GM18502 (cell line): ENCODE measurements around the gene SLC17A5.
"Not testable (repeated sequence)": the region's sequence is repeated elsewhere in the genome, so short reads cannot be mapped to it uniquely, and the experiment has no call there.

Experiments
- ATAC-seq: cut with Tn5 transposase; IDR thresholded peaks from one replicate; pipeline ENCODE4 v1.9.1; 2021; ENCODE audit warnings: mild to moderate bottlenecking; ENCODE audit not compliant: unreplicated experiment, poor library complexity

SLC17A5 gene

GRCh38 chr6:73571218-73572181 is 82.3 kb downstream of the SLC17A5 start:
- ATAC-seq: not testable (repeated sequence)

GRCh38 chr6:73569121-73569520 is 84.7 kb downstream of the SLC17A5 start:
- ATAC-seq: no peak

DNA sequence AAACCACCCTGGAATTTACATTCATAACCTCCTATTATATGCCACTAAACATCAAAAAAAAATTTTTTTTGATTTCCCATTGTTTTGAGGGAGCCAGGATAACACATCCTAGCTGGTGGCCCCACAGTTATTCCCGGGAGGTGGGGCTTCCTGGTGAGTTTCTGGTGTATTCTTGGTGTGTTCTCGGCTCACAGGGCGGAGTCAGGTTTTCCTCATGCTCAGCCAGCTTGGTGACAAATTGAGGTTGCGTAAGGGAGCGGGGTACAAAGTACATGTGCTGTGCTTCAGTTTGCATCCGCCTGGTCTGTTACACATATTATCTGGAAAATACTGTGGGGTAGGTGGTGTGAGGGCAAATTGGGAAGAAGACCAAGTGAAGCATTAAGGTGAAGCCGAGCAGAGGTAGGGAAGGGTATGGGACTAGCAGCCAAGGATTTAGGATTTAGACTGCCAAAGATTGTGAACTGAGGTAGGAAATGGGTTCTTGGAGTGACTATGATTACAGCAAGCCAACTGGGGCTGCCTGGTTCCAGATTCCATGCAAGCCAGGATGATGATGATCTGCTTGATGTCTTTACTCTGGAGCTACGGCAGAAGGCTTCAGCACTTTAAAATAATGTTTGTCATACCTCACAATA is 86.7 kb downstream of the SLC17A5 start:
- ATAC-seq: no peak

GRCh38 chr6:73566486-73566871 is 87.3 kb downstream of the SLC17A5 start:
- ATAC-seq: not testable (repeated sequence)

GRCh38 chr6:73565767-73566485 is 87.9 kb downstream of the SLC17A5 start:
- no peak for ATAC-seq

GRCh38 chr6:73564578-73565345 is 89.0 kb downstream of the SLC17A5 start:
- ATAC-seq: no peak

DNA sequence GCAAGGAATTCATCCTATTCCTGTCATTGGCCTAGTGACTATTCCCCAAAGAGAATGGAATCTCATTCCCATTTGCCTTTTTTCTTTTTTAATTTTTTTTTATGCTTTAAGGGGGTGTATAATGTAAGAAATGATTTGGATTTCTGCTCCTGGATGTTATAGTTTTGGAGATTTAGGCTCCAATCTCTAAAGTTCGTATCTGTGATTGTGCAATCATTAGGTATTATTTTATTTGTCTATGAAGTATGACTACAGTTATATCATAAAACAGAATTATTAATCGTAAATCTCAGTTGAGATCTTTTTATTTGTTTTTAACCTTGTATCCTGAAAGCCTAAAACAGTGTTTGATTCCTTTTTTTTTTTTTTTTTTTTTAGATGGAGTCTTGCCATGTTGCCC is 91.2 kb downstream of the SLC17A5 start:
- no peak for ATAC-seq

GRCh38 chr6:73560853-73561407 is 92.9 kb downstream of the SLC17A5 start:
- peak; percentile 67 for ATAC-seq

GRCh38 chr6:73560182-73560732 is 93.5 kb downstream of the SLC17A5 start:
- ATAC-seq: peak; percentile 54

GRCh38 chr6:73559399-73559794 is 94.4 kb downstream of the SLC17A5 start:
- ATAC-seq: not testable (repeated sequence)

GRCh38 chr6:73558624-73559398 is 95.0 kb downstream of the SLC17A5 start:
- ATAC-seq: peak; percentile 55

DNA sequence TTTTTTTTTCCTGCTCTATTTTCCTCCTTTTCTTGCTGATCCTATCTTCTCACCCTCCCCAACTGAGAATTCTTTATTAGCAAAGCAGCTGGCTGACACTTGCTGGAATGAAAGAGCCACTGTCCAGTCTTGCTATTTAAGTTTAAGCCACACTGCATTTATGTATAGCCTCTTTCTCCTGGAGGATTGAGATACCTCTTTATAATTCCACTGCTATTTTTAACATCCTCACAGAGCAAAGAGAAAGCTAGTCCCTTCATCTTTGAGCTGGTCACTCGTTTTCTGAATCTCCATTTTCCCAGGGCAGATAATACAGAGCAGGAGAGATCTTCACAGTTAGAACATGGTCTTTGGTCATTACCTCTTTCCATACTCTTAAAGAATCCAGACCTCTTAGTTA is 97.0 kb downstream of the SLC17A5 start:
- ATAC-seq: no peak

- not testable (repeated sequence) for ATAC-seq
Observed at GRCh38 chr6:73555380-73555949, 98.3 kb downstream of the SLC17A5 start.

DNA sequence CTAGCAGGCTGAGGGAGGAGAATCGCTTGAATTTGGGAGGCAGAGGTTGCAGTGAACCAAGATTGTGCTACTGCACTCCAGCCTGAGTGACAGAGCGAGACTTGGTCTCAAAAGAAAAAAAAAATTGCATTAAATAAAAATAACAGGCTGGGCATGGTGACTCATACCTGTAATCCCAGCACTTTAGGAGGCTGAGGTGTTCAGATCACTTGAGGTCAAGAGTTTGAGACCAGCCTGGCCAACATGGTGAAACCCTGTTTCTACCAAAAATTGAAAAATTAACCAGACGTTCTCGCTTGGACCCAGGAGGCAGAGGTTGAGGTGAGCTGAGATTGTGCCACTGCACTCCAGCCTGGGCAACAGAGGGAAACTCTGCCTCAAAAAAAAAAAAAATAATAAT is 102.7 kb downstream of the SLC17A5 start:
- not testable (repeated sequence) for ATAC-seq

DNA sequence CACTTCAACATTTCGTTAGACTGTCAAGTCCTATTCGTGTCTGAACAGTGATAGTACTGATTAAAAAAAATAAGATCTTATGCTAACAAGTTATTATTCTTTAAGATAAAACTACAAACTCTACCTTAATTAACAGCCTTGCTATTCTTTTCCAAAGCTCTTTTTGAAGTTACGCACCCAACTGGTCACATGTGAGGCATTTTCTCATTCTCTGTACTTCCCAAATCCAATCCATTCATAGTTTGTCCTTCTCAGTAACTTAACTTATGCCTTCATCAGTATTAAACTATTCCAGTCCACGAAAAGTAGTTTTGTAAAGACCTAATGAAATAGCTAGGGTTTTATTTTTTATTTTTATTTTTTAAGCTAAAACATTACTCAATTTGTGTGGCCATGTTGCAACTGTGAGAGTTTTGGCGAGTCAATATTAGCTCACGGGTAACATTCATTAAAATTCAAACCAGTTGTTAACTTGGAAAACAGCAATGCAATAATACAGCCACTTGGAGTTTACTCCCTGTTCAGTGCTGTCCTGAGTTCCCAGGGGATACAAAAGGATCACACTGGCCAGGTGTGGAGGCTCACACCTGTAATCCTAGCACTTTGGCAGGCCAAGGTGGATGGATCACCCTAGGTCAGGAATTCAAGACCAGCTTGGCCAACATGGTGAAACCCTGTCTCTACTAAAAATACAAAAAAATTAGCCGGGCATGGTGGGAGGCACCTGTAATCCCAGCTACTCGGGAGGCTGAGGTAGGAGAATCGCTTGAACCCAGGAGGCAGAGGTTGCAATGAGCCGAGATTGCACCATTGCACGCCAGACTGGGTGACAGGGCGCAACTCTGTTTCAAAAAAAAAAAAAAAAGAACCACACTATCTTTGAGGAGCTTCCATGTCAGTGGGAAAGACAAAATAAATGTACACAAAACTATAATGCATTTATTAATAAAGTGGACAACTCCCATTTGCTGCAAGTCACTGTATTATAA is 105.0 kb downstream of the SLC17A5 start:
- no peak for ATAC-seq

DNA sequence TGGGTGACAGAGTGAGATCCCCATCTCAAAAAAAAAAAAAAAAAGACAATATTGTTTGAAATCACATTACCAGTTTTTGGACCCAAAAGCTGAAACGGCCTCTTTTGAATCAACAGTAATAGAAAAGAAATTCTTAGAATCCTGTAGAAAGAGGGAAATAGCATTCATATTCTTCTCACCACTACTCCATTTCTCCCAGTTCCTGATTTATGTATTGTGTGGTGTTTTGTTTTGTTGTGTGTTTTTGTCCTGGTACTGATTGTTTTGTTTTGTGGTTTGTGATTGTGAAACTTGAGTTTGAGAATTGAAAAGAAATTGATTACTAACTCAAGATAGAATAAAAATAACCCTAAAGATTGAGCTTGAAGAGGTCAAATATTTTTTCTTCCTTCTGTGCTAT is 106.8 kb downstream of the SLC17A5 start:
- no peak for ATAC-seq
